Panc1 (cell line): Measurements from ENCODE around the gene IWS1. TPM values are rescaled to one million over a fixed set of nuclear protein-coding genes. Genes with fewer than 3 reads are reported as not detected.

Source experiments
- ATAC-seq: fragments of 200-7000 bp; cut with Tn5 transposase; 2 replicates; pipeline ENCODE4 v1.9.1; 2020; ENCODE audit warnings: mild to moderate bottlenecking, moderate library complexity
- BruUV-seq: library from RNA; stranded (reverse); fragments of 400-500 nt; replicated peaks from 2 replicates; lab custom pipeline; 2021; lab: Mats Ljungman, UMichigan
- CTCF ChIA-PET: fragments of 300-600 bp; sonication (Branson Sonifier 250); formaldehyde crosslinking; loops from one replicate; lab custom pipeline; 2022; ENCODE audit warnings: antibody characterized with exemption; lab: Charles Lee
- POLR2A ChIA-PET: fragments of 300-600 bp; sonication (Branson Sonifier 250); formaldehyde crosslinking; loops from one replicate; lab custom pipeline; 2022; ENCODE audit warnings: antibody characterized with exemption; lab: Charles Lee
- DNase-seq: peaks from one replicate; pipeline ENCODE4 v3.0.0-alpha.2; 2010; ENCODE audit warnings: low read depth, low spot score
- H3K27ac ChIP-seq: 2 replicates; pipeline ENCODE4 v1.5.1; 2011; ENCODE audit warnings: mild to moderate bottlenecking, low read length, inconsistent platforms
- H3K27me3 ChIP-seq: fragments of 200-500 bp; sonication (Bioruptor generic); 2 replicates; pipeline ENCODE4 v1.6.0; 2014; ENCODE audit warnings: low read length, inconsistent platforms; ENCODE audit not compliant: control insufficient read depth, insufficient read depth
- H3K36me3 ChIP-seq: fragments of 200-500 bp; sonication (Bioruptor generic); 2 replicates; pipeline ENCODE4 v1.5.1; 2014; ENCODE audit warnings: inconsistent platforms, mild to moderate bottlenecking, low read length, moderate library complexity; ENCODE audit not compliant: control insufficient read depth, insufficient read depth
- H3K4me1 ChIP-seq: 2 replicates; pipeline ENCODE4 v1.5.1; 2011; ENCODE audit warnings: inconsistent platforms, mild to moderate bottlenecking, low read length, moderate library complexity; ENCODE audit not compliant: control insufficient read depth, insufficient read depth
- H3K4me3 ChIP-seq, 2 experiments: 2 replicates each; pipeline ENCODE4 v1.5.1; 2011 to 2012; ENCODE audit warnings: low read depth in 2 of 2, low read length in 2 of 2, mild to moderate bottlenecking in 2 of 2, inconsistent platforms in 1 of 2, moderate library complexity in 1 of 2
- H3K9me3 ChIP-seq: fragments of 200-500 bp; sonication (Bioruptor generic); 2 replicates; pipeline ENCODE4 v1.5.1; 2014; ENCODE audit warnings: low read depth, mild to moderate bottlenecking, inconsistent platforms, low read length, moderate library complexity; ENCODE audit not compliant: control insufficient read depth, insufficient read depth
- POLR2AphosphoS5 ChIP-seq: IDR thresholded peaks from 2 replicates; pipeline ENCODE4 v1.6.1; 2012; ENCODE audit warnings: mild to moderate bottlenecking, low read depth, low read length, moderate library complexity
- SIN3A ChIP-seq: IDR thresholded peaks from 2 replicates; pipeline ENCODE4 v1.6.1; 2012; ENCODE audit warnings: low read depth, mild to moderate bottlenecking, low read length, moderate library complexity, borderline replicate concordance; ENCODE audit not compliant: insufficient read depth
- TCF7L2 ChIP-seq: IDR thresholded peaks from 2 replicates; pipeline ENCODE4 v1.6.1; 2011; ENCODE audit warnings: mild to moderate bottlenecking, low read depth, low read length, inconsistent platforms
- in situ Hi-C: cut with HindIII; loops from 2 replicates; pipeline ENCODE4 v1.10.0; 2016; ENCODE audit warnings: low sequenced_read_pairs, low pct_unique_long_range_greater_than_20kb
- intact Hi-C: fragments of 100-400 bp; cut with micrococcal nuclease; formaldehyde crosslinking; loops from one replicate; pipeline ENCODE4 v1.10.0; 2022; ENCODE audit not compliant: unreplicated experiment
- total RNA-seq: library from RNA; stranded (reverse); gene quantifications from one replicate; pipeline ENCODE4 v1.2.1, GENCODE V29; 2021; ENCODE audit not compliant: unreplicated experiment
- TF ChIP-seq, protein P1 (sequence below), 2 experiments: IDR thresholded peaks; 2 replicates each; pipeline ENCODE4 v1.6.1; 2011 to 2012; ENCODE audit warnings: low read depth in 2 of 2, control low read depth in 1 of 2, low read length in 1 of 2, mild to moderate bottlenecking in 1 of 2, moderate library complexity in 1 of 2; ENCODE audit not compliant: insufficient read depth in 1 of 2
- TF ChIP-seq, protein P2 (sequence below): fragments of 450-650 bp; IDR thresholded peaks from 2 replicates; pipeline ENCODE4 v1.5.1; 2017; ENCODE audit warnings: mild to moderate bottlenecking

IWS1 gene
- total RNA-seq, 1 experiment from 2014 or later = 48.6 TPM

DNA sequence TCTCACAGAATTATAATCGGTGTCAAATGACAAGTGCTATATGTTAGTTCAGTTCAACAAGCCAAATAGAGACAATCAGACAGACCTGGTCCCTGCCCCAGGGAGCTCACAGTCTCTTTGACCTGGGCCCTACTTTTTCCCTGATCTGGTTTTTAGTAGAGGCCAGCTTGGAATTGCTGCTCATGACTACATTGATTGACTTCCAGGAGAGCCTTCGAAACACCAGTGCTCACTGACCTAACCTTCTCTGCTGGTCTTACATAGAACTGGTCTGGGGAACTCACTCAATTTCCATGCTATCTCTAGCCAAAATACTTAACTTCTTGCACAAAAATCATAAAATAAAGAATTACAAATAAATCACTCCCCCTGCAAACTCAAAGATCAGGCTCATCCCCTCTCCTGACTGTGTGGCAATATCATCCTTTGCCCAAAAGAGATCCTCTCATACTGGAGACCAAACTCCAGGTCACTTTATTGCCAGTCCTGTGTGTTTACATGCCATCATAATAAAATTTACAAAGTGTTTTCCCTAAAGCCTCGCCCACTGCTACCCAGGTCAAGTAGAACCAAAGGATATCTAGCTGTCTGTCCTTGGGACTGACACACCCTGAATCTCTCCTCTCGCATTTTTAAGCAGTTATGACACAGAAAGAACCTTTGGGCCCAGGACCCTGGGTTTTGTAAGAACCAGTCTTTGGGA, 54.9 kb downstream of the IWS1 start:
- H3K36me3 ChIP-seq = no peaks in the 10 kb centered on the region
- intact Hi-C loops = no loop called here
- no peaks in the 10 kb centered on the region for H3K9me3 ChIP-seq
- ChIA-PET CTCF (no interaction called here), POLR2A (interaction anchor here (0.6 kb wide), 1 partner anchor 28 kb away, joined by 3 read pairs; no protein-coding TSS in a partner anchor)
- H3K4me1 ChIP-seq = no peaks in the 10 kb centered on the region
- H3K4me3 ChIP-seq = no peak overlapping the region
- DNase-seq (no peak), ATAC-seq (no peak)
- H3K27ac ChIP-seq = no peak overlapping the region
- TF ChIP-seq SIN3A = no peak
- TF ChIP-seq, protein P1, sequence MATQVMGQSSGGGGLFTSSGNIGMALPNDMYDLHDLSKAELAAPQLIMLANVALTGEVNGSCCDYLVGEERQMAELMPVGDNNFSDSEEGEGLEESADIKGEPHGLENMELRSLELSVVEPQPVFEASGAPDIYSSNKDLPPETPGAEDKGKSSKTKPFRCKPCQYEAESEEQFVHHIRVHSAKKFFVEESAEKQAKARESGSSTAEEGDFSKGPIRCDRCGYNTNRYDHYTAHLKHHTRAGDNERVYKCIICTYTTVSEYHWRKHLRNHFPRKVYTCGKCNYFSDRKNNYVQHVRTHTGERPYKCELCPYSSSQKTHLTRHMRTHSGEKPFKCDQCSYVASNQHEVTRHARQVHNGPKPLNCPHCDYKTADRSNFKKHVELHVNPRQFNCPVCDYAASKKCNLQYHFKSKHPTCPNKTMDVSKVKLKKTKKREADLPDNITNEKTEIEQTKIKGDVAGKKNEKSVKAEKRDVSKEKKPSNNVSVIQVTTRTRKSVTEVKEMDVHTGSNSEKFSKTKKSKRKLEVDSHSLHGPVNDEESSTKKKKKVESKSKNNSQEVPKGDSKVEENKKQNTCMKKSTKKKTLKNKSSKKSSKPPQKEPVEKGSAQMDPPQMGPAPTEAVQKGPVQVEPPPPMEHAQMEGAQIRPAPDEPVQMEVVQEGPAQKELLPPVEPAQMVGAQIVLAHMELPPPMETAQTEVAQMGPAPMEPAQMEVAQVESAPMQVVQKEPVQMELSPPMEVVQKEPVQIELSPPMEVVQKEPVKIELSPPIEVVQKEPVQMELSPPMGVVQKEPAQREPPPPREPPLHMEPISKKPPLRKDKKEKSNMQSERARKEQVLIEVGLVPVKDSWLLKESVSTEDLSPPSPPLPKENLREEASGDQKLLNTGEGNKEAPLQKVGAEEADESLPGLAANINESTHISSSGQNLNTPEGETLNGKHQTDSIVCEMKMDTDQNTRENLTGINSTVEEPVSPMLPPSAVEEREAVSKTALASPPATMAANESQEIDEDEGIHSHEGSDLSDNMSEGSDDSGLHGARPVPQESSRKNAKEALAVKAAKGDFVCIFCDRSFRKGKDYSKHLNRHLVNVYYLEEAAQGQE (IDR thresholded peaks at IDR 0.05; ENCODE audit: insufficient read depth in 1 of 2, low read depth in 2 of 2, low read length in 1 of 2) = no peak
- no peak for TF ChIP-seq POLR2AphosphoS5
- no peak for TF ChIP-seq TCF7L2
- TF ChIP-seq, protein P2, sequence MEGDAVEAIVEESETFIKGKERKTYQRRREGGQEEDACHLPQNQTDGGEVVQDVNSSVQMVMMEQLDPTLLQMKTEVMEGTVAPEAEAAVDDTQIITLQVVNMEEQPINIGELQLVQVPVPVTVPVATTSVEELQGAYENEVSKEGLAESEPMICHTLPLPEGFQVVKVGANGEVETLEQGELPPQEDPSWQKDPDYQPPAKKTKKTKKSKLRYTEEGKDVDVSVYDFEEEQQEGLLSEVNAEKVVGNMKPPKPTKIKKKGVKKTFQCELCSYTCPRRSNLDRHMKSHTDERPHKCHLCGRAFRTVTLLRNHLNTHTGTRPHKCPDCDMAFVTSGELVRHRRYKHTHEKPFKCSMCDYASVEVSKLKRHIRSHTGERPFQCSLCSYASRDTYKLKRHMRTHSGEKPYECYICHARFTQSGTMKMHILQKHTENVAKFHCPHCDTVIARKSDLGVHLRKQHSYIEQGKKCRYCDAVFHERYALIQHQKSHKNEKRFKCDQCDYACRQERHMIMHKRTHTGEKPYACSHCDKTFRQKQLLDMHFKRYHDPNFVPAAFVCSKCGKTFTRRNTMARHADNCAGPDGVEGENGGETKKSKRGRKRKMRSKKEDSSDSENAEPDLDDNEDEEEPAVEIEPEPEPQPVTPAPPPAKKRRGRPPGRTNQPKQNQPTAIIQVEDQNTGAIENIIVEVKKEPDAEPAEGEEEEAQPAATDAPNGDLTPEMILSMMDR = no peak
- BruUV-seq = no TSS peak
- H3K27me3 ChIP-seq = no peaks in the 10 kb centered on the region
- in situ Hi-C loops = loop anchor here (10.0 kb wide), 1 partner anchor 57 kb away; the partner anchor contains the start of gene PROC

DNA sequence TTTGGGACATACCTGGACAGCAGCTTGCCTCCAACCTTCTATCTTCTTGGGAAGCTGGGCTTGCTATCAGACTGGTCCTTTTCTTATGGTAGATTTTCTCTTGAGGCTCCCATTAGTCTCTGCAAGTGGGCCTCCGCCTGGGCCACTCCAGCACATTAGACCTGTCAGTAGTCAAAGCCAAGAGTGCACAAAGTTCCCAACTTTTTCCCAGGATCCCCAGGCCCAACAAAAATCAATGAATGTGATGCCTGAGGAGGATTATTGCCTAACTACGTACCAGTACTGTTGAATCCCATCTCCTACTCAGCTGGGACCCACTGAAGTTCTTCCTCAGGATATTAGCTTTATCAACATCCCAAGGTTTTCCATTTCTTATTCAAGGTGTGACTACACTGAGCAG, 56.3 kb downstream of the IWS1 start:
- Histone ChIP-seq H3K27ac (no peak overlapping the region), H3K27me3 (no peaks in the 10 kb centered on the region), H3K4me1 (no peaks in the 10 kb centered on the region), H3K9me3 (no peaks in the 10 kb centered on the region), H3K4me3 (no peak overlapping the region), H3K36me3 (no peaks in the 10 kb centered on the region)
- POLR2A ChIA-PET = no interaction called here
- DNase-seq = no peak
- TF ChIP-seq, protein P1 (IDR thresholded peaks at IDR 0.05; ENCODE audit: insufficient read depth in 1 of 2, low read depth in 2 of 2, low read length in 1 of 2) = no peak
- no peak for TF ChIP-seq SIN3A
- TF ChIP-seq, protein P2 = no peak
- no peak for TF ChIP-seq POLR2AphosphoS5
- no peak for TF ChIP-seq TCF7L2
- no peak for ATAC-seq
- in situ Hi-C loops = loop anchor here (10.0 kb wide), 1 partner anchor 55 kb away; the partner anchor contains the start of gene PROC
- no TSS peak for BruUV-seq
- intact Hi-C loops = no loop called here
- CTCF ChIA-PET = interaction anchor here (0.6 kb wide), 1 partner anchor 53 kb away, joined by 3 read pairs; no protein-coding TSS in a partner anchor
